Measurements from ENCODE around the gene OR51B4.

GRCh38 chr11:5288108-5288905, 13.4 kb downstream of the OR51B4 start:
- TF ChIP-seq CTCF (IDR thresholded peaks at IDR 0.05; ENCODE audit: extremely low read depth in 1 of 2, insufficient read depth in 1 of 2, low read depth in 1 of 2, low read length in 2 of 2) (no peak), POLR2A (IDR thresholded peaks at IDR 0.05; ENCODE audit: low read depth, low read length) (no peak)
